ENCODE data around the gene PCNX2. TPM values are rescaled to one million over a fixed set of nuclear protein-coding genes. Genes with fewer than 3 reads are reported as not detected.
"Not testable (repeated sequence)": the region's sequence is repeated elsewhere in the genome, so short reads cannot be mapped to it uniquely, and the experiment has no call there.

PCNX2 gene
- total RNA-seq, 2 donors from 2014 or later = 12.9 to 16.8 TPM

DNA sequence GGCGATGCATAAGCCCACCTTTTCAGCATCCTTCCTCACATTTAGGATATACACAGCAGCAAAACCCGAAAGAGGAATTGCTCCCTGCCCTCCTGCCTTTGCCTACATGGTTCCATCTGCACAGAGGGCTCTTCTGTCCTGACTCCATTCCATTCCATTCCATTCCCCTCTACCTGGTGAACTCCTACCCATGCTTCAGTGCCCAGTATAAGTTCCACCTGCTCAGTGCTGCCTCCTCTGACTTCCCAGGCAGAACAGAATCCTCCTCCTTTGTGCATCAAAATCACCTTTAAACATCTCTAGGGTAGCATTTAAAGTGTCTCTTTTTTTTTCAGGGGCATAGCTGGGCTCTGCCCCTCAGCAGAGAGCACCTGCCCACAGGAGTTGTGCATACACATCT, 112.9 kb downstream of the PCNX2 start:
- intact Hi-C loops (cut with DNase I) = no loop called here
- no peak for DNase-seq (ENCODE audit: low spot score)

DNA sequence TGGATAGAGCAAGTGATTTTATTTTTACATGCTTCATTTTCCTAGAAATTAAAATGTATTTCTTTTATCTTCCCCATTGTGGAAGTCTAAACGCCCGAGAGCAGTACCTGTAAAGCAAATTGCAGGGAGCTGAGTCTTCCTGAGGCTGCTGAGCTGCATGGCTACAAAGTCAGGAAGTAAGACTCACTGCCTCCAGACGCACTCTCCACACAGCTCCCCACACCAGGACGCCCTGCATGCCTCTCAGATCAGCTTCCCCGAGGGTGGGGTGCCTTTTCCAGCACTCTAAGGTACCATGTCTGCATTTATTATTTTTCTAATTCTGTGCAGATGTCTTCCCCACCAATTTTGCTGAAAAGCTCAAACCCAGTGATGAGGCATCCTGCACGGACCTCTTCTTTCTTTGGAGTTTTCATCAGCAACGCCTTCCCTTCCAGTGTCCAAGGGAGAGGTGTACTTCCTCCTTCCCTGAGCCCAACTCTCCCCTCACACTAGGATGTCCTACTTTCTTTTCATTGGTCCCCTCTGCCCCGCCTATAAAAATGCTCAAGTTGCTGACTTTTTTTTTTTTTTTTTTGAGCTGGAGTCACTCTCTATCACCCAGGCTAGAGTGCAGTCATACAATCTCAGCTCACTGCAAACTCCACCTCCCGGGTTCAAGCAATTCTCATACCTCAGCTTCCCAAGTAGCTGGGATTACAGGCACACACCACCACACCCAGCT, 114.7 kb downstream of the PCNX2 start:
- intact Hi-C loops (cut with DNase I) = no loop called here
- DNase-seq (ENCODE audit: low spot score) = no peak

DNA sequence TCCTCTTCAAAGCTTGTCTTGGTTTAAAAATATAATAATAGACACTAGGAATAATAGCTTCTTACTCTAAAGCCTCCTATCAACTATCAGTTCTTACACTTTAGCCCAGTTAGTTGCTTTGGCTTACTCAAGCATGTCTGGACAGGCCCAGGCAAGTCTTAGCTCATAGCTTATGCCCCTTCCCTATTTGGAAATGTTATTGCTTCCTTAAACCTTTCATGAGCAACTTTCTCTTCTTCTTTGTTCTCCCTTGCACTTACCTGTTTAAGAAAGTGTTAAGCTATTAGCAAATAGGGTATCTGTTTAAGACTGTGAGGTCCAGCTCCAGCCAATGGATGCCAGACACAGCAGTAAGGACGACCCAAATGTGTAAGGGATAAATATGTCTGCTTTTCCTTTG, 115.9 kb downstream of the PCNX2 start:
- intact Hi-C loops (cut with DNase I); DNase-seq (ENCODE audit: low spot score): not testable (repeated sequence)

DNA sequence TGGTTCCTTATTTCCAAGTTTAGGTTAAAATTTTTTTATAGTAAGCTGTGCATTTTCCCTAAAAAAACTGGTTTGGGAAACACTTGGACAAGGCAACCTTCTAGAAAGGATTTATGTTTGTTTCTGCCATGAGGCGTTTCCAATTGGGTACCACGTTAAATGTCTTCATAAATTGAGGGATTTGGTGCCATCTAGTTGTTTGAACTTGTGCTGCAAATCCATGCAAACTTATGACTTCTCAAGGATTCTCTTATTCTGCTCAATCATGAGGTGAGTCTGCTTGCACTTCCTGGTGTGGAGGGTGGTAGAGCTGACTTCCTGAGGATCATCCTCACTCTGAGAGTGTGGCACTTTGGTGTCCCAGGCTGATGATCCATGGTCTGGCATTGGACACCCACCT, 123.3 kb downstream of the PCNX2 start:
- intact Hi-C loops (cut with DNase I) = no loop called here
- DNase-seq (ENCODE audit: low spot score) = no peak

DNA sequence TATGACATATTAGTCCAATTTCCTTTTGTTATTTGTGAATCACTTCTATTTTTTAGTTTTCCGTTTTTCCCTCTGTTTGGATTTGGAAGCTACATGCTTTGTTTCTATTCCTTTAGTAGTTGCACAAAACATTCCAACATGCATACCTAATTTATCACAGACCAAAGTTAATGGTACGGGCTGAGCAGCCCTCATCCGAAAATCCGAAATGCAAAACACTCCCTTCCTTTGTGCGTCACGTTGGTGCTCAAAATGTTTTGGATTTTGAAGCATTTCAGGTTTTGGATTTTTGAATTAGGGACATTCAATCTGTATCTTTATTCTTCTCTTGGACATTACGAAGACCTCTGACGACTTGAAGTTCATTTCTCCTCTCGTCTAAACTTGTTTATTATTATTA, 124.8 kb downstream of the PCNX2 start:
- intact Hi-C loops (cut with DNase I) = no loop called here
- no peak for DNase-seq (ENCODE audit: low spot score)

DNA sequence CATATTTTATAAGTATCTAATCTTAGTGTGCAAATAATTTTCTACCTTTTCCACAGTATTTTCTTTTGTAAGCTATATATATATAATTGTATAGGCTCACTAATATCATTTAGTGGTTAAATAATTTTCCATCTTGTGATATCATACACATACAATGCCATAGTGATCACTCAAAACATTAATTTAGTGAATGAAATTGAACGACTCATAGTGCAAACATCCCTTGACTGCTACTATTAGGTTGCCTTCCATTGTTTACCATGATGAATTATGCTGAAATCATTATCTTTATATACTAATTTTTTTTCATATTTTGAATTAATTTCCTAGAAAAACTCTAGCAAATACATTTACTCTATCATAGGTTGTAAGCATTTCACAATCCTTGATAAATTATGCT, 127.1 kb downstream of the PCNX2 start:
- intact Hi-C loops (cut with DNase I) = no loop called here
- DNase-seq (ENCODE audit: low spot score) = no peak

DNA sequence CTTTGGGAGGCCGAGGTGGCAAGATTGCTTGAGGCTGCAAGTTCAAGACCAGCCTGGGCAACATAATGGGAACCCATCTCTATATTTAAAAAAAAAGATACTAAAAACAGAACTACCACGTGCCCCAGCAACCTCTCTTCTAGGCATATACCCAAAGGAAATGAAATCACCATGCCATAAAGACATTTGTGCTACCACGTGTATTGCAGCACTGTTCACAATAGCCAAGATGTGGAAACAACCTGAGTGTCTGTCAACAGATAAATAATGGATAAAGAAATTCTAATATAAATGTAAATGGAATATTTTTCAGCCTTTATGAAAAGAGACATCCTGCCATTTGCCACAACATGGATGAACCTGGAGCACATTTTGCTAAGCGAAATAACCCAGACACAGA, 128.6 kb downstream of the PCNX2 start:
- intact Hi-C loops (cut with DNase I) = no loop called here

DNA sequence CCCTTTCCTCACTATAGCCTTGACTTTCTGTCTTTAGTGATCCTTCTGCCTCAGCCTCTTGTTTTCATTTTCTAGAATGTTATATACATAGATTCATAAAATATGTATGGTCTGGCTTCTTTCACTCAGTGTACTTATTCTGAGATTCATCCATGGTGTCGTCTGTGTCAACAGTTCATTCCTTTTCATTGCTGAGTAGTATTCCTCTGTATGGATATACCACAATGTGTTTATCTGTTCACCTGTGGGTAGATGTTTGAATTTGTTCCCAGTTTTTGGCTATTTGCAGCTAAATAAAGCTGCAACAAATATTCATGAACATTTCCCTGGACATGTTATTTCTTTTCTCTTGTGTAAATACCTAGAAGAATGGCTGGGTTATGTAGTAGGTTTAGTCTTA, 131.8 kb downstream of the PCNX2 start:
- intact Hi-C loops (cut with DNase I) = no loop called here
- no peak for DNase-seq (ENCODE audit: low spot score)

More for the DNA sequence above, 128.6 kb downstream of the PCNX2 start:
- DNase-seq (ENCODE audit: low spot score) = no peak

DNA sequence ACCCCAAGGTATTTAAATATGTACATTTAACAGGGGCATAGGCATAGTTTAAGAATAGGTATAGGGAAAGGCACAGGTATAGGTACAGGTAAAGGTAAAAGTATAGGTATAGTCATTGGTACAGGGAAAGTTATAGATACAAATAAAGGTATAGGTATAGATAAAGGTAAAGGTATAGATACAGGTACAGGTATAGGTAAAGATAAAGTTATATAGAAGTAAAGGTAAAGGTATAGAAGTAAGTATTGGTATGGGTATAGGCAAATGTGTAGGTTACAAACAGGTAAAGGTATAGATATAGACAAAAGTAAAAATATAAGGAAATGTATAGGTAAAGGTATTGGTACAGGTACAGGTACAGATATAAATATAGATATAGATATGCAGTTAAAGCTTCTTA, 137.2 kb downstream of the PCNX2 start:
- intact Hi-C loops (cut with DNase I) = no loop called here

DNA sequence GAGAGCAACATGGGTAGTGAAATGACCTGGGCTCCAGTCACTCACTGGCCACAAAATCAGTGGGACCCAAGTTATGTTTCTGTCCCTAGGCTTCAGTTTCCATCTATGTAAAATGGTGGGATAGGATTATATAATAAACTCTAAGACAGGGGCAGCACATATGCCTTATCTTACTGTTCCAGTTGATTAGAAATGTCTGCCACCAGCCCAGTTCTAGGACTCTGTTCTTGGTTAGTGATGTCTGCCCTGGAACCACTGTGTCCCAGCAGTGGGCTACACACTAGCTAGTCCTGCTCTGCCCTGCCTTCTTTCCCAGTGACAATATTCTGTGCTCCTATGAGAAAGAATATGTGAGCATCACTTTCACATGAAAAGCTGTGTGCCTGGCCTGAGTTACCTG, 138.3 kb downstream of the PCNX2 start:
- DNase-seq (ENCODE audit: low spot score) = no peak
- intact Hi-C loops (cut with DNase I) = no loop called here

More for the DNA sequence above, 137.2 kb downstream of the PCNX2 start:
- DNase-seq (ENCODE audit: low spot score) = no peak

DNA sequence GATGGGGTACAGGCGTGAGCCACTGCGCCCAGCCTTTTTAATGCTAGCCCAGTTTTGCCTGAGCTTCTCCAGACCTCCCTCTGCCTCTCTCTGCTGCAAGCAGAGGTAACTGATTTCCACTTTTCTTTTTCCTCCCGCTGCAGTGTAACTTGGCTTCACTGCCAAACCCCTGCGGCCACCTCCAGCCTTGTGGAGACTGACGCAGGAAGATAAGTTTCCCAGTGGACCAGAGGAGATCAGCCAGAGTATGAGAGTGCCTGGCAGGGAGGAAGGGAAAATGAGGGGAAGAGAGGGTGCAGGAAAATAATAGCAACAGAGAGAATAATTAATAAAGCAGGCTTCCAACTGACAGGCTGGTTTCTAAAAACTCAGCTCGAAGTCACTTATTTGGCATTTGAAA, 143.7 kb downstream of the PCNX2 start:
- intact Hi-C loops (cut with DNase I) = no loop called here
- DNase-seq (ENCODE audit: low spot score) = peak; percentile 84

DNA sequence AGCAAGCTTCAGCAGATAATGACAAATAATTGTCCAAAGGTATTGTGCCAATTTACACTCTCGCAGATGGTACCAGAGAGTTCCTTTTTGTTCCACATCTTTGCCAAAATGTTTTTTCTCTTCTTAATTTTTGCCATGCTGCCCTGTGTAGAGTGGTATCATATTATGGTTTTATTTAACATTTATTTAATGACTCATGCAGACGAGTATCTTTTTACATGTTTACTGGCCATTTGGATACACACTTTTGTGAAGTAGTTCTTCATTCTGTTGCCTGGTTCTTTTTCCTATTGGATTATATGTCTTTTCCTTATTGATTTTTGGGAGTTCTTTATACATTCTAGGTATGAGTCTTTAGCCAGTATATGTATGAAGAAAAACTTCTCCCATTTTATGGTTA, 151.1 kb downstream of the PCNX2 start:
- DNase-seq (ENCODE audit: low spot score) = no peak
- intact Hi-C loops (cut with DNase I) = no loop called here

DNA sequence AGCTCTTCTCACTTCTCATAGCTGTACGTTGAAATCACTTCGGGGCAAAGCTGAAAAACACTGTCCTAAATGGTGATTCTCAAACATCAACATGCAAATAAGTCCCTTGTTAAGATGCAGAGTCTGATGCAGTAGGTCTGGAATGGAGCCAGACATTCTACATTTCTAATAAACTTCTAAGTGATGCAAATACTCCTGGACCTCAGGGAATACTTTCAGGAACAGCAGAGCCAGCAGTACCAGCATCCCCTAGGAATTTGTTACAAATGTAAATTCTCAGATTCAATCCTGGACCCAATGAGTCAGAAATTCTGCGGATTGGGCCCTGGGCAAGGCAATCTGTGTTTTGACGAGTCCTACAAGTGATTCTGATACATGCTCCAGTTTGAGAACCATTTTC, 152.3 kb downstream of the PCNX2 start:
- DNase-seq (ENCODE audit: low spot score) = no peak
- intact Hi-C loops (cut with DNase I) = no loop called here

DNA sequence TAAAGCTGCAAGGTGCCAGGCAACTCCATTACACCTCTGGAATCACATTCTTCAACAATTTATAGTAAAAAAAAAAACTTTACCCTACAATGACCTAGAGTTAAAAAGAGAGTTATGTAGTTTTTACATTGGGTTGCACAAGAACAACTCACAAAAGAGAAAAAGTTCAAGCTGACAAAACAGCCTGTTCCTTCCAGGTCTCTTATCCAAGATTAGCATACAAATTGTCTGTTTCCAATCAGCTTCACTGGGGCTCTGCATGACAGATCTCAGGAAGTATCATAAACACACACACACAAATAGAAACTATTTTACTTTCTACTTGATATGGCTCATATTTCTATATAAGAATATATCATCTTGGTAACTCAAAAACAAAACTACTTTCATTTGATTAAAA, 154.6 kb downstream of the PCNX2 start:
- intact Hi-C loops (cut with DNase I) = no loop called here
- DNase-seq (ENCODE audit: low spot score) = no peak

DNA sequence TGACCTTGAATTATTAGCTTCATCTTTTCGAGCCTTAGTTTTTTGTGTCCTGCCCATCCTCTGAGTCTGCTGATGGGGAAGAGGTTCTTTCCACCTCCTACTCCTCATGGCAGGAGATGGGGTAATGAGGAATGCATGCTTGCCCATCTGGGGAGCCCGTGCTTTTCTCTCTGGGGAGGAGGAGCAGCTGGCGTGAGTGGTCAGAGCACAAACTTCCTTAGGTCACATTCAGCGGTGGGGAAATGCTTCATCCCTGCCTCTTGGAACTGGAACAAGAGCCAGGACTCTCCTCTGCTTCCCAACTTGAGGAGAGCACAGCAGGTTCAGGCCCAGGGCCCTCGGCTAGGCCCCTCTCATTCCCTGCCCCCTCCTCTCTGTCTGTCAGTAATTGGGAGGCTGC, 155.0 kb downstream of the PCNX2 start:
- intact Hi-C loops (cut with DNase I) = no loop called here
- DNase-seq (ENCODE audit: low spot score) = no peak

DNA sequence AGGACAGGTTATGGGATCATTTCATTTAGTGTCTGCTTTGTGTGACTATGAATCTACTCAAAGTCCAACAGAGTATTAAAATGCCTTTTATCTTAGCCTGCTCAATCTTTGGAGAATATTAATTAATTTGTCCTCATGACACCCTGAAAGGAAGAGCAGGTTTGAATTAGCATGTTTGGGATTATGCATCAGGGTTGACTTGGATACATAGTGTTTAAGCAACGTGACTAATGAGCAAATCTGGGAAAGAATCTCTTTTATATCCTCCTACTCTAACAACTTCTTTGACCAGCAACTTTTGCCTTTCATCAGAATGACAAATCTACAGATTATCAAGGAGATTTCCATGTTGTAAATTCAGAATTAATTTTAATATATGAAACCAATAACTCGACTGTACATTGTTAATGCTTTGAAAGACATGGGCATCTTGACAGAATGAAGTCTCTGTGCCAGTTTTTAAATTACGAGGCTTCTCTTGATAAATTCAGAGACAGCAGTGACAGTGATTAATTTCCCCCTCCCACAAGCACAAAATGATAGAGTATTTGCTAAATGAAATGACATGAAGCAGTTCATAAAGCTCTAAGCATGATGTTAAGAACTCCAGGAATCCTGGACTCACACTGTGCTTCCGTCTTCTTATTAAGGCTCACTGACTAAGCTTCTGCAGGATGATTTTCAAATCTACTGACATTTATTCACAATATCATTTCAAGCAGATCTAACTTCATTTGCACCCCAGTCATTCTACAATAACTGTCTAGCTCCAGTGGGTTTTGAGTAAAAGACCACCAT, 156.5 kb downstream of the PCNX2 start:
- DNase-seq (ENCODE audit: low spot score) = no peak
- intact Hi-C loops (cut with DNase I) = no loop called here

DNA sequence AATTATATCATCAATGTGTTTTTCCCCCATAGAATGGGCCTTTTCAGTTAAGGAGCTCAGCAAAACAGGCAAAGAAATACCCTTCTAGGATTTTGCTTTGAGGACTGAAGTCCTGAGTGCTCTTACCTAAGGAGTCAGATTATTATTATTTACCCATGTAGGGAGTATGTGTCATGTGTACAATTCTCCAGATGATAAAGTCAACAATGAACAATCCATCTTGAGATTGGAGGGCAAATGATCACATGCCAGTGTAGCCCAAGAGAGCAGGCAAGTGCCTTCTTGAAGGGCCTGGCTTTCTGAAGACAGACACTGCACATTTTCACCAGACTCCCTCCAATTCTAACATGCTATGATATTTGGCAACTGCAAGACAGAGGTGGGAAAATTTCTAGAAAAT, 159.7 kb downstream of the PCNX2 start:
- intact Hi-C loops (cut with DNase I) = no loop called here
- no peak for DNase-seq (ENCODE audit: low spot score)

DNA sequence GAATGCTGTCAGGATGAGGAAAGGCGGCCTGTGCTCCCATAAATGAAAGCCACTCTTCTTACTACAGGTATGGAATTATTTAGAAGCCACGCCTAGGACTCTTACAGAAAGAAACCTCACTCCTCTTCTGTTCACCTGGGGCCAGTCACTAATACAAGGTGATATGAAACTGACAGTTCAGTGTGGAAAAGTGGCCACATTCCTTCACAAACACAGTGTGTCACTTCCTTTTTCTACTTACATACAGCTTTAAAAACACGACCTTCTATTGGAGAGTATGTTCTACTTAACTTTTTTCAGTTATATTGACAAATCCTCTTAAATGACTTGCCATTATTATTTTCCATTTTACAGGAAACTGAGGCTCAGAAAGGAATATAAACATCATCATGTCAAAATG, 163.1 kb downstream of the PCNX2 start:
- no peak for DNase-seq (ENCODE audit: low spot score)
- intact Hi-C loops (cut with DNase I) = no loop called here

DNA sequence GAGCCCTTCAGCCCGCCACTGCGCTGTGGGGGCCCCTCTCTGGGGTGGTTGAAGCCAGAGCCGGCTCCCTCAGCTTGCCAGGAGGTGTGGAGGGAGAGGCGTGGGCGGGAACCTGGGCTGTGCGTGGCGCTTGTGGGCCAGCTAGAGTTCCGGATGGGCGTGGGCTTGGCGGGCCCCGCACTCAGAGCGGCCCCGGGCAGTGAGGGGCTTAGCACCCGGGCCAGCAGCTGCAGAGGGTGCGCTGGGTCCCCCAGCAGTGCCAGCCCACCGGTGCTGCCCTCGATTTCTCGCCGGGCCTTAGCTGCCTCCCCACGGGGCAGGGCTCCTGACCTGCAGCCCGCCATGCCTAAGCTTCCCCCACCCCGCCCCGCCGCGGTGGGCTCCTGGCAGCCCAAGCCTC, 166.5 kb downstream of the PCNX2 start:
- intact Hi-C loops (cut with DNase I); DNase-seq (ENCODE audit: low spot score): not testable (repeated sequence)

DNA sequence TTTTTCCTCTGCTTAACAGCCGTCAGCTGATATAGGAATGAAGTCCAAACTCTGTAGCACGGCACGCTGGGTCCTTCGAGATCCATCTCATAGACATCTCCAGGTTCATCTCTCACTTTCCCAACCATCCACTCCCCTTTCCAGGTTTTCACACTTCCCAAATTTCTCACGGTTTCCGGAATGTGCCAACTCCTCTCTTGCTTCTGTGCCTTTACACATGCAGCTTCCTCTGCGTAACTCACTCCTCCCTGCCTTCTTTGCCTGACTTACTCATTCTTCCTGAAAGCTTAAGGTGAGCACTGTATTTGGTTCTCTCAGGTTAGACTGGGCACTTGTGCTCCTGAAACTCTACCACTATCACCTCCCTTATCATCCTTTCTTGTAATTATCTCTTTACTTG, 168.4 kb downstream of the PCNX2 start:
- no peak for DNase-seq (ENCODE audit: low spot score)
- intact Hi-C loops (cut with DNase I) = no loop called here

DNA sequence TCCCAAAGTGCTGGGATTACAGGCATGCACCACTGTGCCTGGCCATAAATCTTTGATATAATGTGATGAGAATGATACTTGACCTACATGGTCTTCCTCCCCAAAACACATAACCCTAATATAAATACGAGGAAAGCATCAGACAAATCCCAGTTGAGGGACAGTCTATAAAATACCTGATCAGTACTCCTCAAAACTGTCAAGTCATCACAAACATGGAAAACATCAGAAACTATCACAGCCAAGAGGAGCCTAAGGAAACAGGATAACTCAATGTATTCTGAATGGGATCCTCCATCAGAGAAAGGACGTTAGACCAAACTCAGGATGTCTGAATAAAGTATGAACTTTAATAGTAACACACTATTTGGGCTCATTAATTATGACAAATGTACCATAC, 172.7 kb downstream of the PCNX2 start:
- no peak for DNase-seq (ENCODE audit: low spot score)

More for the DNA sequence above, 172.7 kb downstream of the PCNX2 start:
- intact Hi-C loops (cut with DNase I) = no loop called here

Data from posterior vena cava (tissue), 2 donors.